K562 (cell line): Measurements from ENCODE around the gene PARP11. TPM values are rescaled to one million over a fixed set of nuclear protein-coding genes. Genes with fewer than 3 reads are reported as not detected.

Experiments
- ATAC-seq: fragments of 200-7000 bp; cut with Tn5 transposase; 3 replicates; pipeline ENCODE4 v1.9.1; 2020; ENCODE audit warnings: moderate library complexity
- BruUV-seq: library from RNA; stranded (reverse); fragments of 400-500 nt; replicated peaks from 2 replicates; lab custom pipeline; 2021; lab: Mats Ljungman, UMichigan
- CTCF ChIA-PET: fragments of 300-600 bp; formaldehyde crosslinking; extraction: SDS; loops from one replicate; lab custom pipeline; 2021; ENCODE audit warnings: low intra/inter-chr PET ratio; lab: Yijun Ruan, JAX
- POLR2A ChIA-PET: fragments of 300-600, 350-650 bp; sonication (Branson Sonifier 250); formaldehyde crosslinking; extraction: SDS; loops from one replicate; lab custom pipeline; 2021; ENCODE audit warnings: antibody characterized with exemption, inconsistent platforms; lab: Yijun Ruan, JAX
- DNase-seq, 4 experiments: peaks; one replicate each; pipeline versions ENCODE4 v3.0.0 to v3.0.0-alpha.2; 2011 to 2018; ENCODE audit warnings: low spot score in 3 of 4, mixed read lengths in 3 of 4; ENCODE audit errors: extremely low read depth in 1 of 4
- FAIRE-seq: peaks from 2 replicates; lab custom pipeline; 2011; peaks lifted over from hg19 to GRCh38; lab: Jason Lieb, UNC
- H2AFZ ChIP-seq: 2 replicates; pipeline ENCODE4 v1.6.0; 2011; ENCODE audit warnings: low read depth, low read length, control low read depth, inconsistent platforms
- H3K27ac ChIP-seq: fragments of 200-600 bp; 3 replicates; pipeline ENCODE4 v1.8.0; 2011; ENCODE audit warnings: low read depth, mild to moderate bottlenecking, control low read depth, inconsistent platforms, low read length, moderate library complexity, mixed read lengths; ENCODE audit errors: extremely low read depth
- H3K27me3 ChIP-seq, 2 experiments: fragments of 300-600 bp in 1 of 2; 2 replicates in 1 of 2; 3 replicates in 1 of 2; pipeline versions ENCODE4 v1.6.0 to v1.8.0; 2011; ENCODE audit warnings: inconsistent platforms in 2 of 2, low read length in 2 of 2, mild to moderate bottlenecking in 1 of 2, mixed read lengths in 1 of 2, moderate library complexity in 1 of 2; ENCODE audit not compliant: control insufficient read depth in 2 of 2, insufficient read depth in 2 of 2
- H3K36me3 ChIP-seq: fragments of 300-600 bp; 3 replicates; pipeline ENCODE4 v1.8.0; 2011; ENCODE audit warnings: mild to moderate bottlenecking, low read length, inconsistent platforms; ENCODE audit not compliant: control insufficient read depth, insufficient read depth
- H3K4me1 ChIP-seq, 2 experiments: fragments of 200-600 bp in 1 of 2; replicated peaks in 1 of 2; 2 replicates in 1 of 2; 3 replicates in 1 of 2; pipeline versions ENCODE4 v1.5.1 to v1.8.0; 2011; ENCODE audit warnings: inconsistent platforms in 2 of 2, low read length in 2 of 2, mild to moderate bottlenecking in 1 of 2, mixed read lengths in 1 of 2, moderate library complexity in 1 of 2; ENCODE audit not compliant: control insufficient read depth in 2 of 2, insufficient read depth in 2 of 2
- H3K4me2 ChIP-seq: 2 replicates; pipeline ENCODE4 v1.6.1; 2011; ENCODE audit warnings: low read length, control low read depth, inconsistent platforms, mixed read lengths; ENCODE audit not compliant: insufficient read depth
- H3K4me3 ChIP-seq: fragments of 200-600 bp; sonication (generic), shearing (Covaris generic); 2 replicates; pipeline ENCODE4 v1.5.1; 2016; ENCODE audit warnings: control low read depth, inconsistent platforms
- H3K79me2 ChIP-seq: fragments of 200-600 bp; 3 replicates; pipeline ENCODE4 v1.8.0; 2011; ENCODE audit warnings: low read length, inconsistent platforms; ENCODE audit not compliant: control insufficient read depth, insufficient read depth
- H3K9ac ChIP-seq, 2 experiments: 2 replicates each; pipeline versions ENCODE4 v1.6.0 to v1.6.1; 2011; ENCODE audit warnings: low read depth in 2 of 2, low read length in 2 of 2, control low read depth in 1 of 2, inconsistent platforms in 1 of 2, mild to moderate bottlenecking in 1 of 2, mixed read lengths in 1 of 2; ENCODE audit not compliant: insufficient read depth in 1 of 2
- H3K9me1 ChIP-seq: one replicate; pipeline ENCODE4 v1.6.0; 2011; ENCODE audit warnings: inconsistent platforms, mild to moderate bottlenecking, low read length, moderate library complexity; ENCODE audit not compliant: control insufficient read depth, insufficient read depth
- H3K9me3 ChIP-seq: replicated peaks from 2 replicates; pipeline ENCODE4 v1.5.1; 2011; ENCODE audit warnings: low read depth, low read length, inconsistent platforms; ENCODE audit not compliant: control insufficient read depth, insufficient read depth
- H4K20me1 ChIP-seq: replicated peaks from 2 replicates; pipeline ENCODE4 v1.6.1; 2011; ENCODE audit warnings: low read length, inconsistent platforms, mixed read lengths; ENCODE audit not compliant: control insufficient read depth, insufficient read depth
- ATF1 ChIP-seq, 2 experiments: fragments of 450-650 bp in 1 of 2; IDR thresholded peaks; 2 replicates each; pipeline ENCODE4 v1.6.1; 2016; ENCODE audit warnings: missing compliant biosample characterization in 1 of 2, missing genetic modification characterization in 1 of 2
- E2F3 ChIP-seq: fragments of 250-450 bp; sonication (Bioruptor Pico); IDR thresholded peaks from 2 replicates; pipeline ENCODE4 v1.4.0; 2020; ENCODE audit warnings: mild to moderate bottlenecking
- FOXP4 ChIP-seq: sonication (generic); formaldehyde crosslinking; IDR thresholded peaks from 2 replicates; pipeline ENCODE4 v1.8.0; 2022; ENCODE audit warnings: mild to moderate bottlenecking, missing genetic modification reagents, borderline replicate concordance
- HMGXB4 ChIP-seq: sonication (generic); formaldehyde crosslinking; IDR thresholded peaks from 2 replicates; pipeline ENCODE4 v1.8.1; 2023; ENCODE audit warnings: mild to moderate bottlenecking, missing genetic modification reagents
- SIRT6 ChIP-seq: IDR thresholded peaks from one replicate; pipeline ENCODE4 v1.6.1; 2012; ENCODE audit warnings: low read depth, mild to moderate bottlenecking, control low read depth, inconsistent platforms, low read length, moderate library complexity
- SMC3 ChIP-seq: conservative IDR thresholded peaks from 2 replicates; pipeline ENCODE4 v1.6.1; 2011; ENCODE audit warnings: low read depth, low read length, improper control_type of control experiment; ENCODE audit not compliant: insufficient read depth
- YY1 ChIP-seq, 3 experiments: IDR thresholded peaks; 2 replicates each; pipeline ENCODE4 v1.6.1; 2011; ENCODE audit warnings: low read length in 2 of 3, mild to moderate bottlenecking in 2 of 3, moderate library complexity in 2 of 3, borderline replicate concordance in 1 of 3, control low read depth in 1 of 3, low read depth in 1 of 3; ENCODE audit not compliant: insufficient read depth in 3 of 3, insufficient replicate concordance in 2 of 3, control insufficient read depth in 1 of 3, insufficient read length in 1 of 3; ENCODE audit errors: extremely low read depth in 1 of 3
- ZMIZ1 ChIP-seq, 2 experiments: fragments of 150-350 bp in 1 of 2; IDR thresholded peaks; 2 replicates each; pipeline ENCODE4 v1.6.1; 2012 to 2016; ENCODE audit warnings: low read depth in 2 of 2, low read length in 2 of 2, mild to moderate bottlenecking in 1 of 2, moderate library complexity in 1 of 2
- WGBS: fragments of 100-300 bp; shearing (Covaris generic); methylation state at CpG from one replicate; pipeline ENCODE4 v1.1.6; 2016; ENCODE audit warnings: low coverage, mixed read lengths; ENCODE audit not compliant: insufficient coverage; ENCODE audit errors: missing lambda C conversion rate; 5-methylcytosine and 5-hydroxymethylcytosine counted together
- in situ Hi-C: fragments of 300-500 bp; cut with MboI; formaldehyde crosslinking; loops from 4 replicates; pipeline ENCODE4 v1.15.0; 2018; ENCODE audit warnings: inconsistent platforms, mixed read lengths
- intact Hi-C: fragments of 100-400 bp; cut with micrococcal nuclease; formaldehyde crosslinking; loops from 2 replicates; pipeline ENCODE4 v1.14.2; 2022
- polyA plus RNA-seq, 8 experiments: library from polyadenylated mRNA; depleted of rRNA in 4 of 8; stranded (reverse) in 5 of 8; unstranded in 3 of 8; fragments of >200 nt; fragmentation: Nextera tagmentation in 2 of 8; fragmentation: Illumina TruSeq in 1 of 8; extraction: Ambion mirVana in 2 of 8; extraction: Trizol in 1 of 8; gene quantifications; 2 replicates each; pipeline versions ENCODE4 v1.2.1 to v1.2.3, GENCODE V29; 2011 to 2014; ENCODE audit warnings: inconsistent platforms in 1 of 8, missing spikeins in 1 of 8
- total RNA-seq, 7 experiments: library from RNA; depleted of rRNA in 6 of 7; stranded (reverse); fragments of >200 nt in 6 of 7; fragmentation: Illumina TruSeq in 2 of 7; extraction: Trizol in 2 of 7; gene quantifications; 2 replicates each; pipeline versions ENCODE4 v1.2.1 to v1.2.3, GENCODE V29; 2011 to 2021; ENCODE audit warnings: low replicate concordance in 1 of 7

The PARP11 gene
- total and polyA plus RNA-seq, 9 of the 15 experiments (the other 6 are each of a cell fraction or from before 2014, with no cell fraction given), result 0.40 to 2.5 (median 1.4) TPM

- no peaks in the 10 kb centered on the region for H3K9me1 ChIP-seq
- WGBS, result 13% methylated on average over 4 of the region's 4 CpGs
- DNase-seq (no peak), FAIRE-seq (no peak), ATAC-seq (no peak)
- H3K9me3 ChIP-seq, result no peaks in the 10 kb centered on the region
- no peak overlapping the region for H2AFZ ChIP-seq
- no peaks in the 10 kb centered on the region for H4K20me1 ChIP-seq
- ChIA-PET POLR2A (no interaction called here), CTCF (no interaction called here)
- H3K36me3 ChIP-seq, result no peaks in the 10 kb centered on the region
- in situ Hi-C loops, result no loop called here
- no peaks in the 10 kb centered on the region for H3K4me1 ChIP-seq
- no peaks in the 10 kb centered on the region for H3K79me2 ChIP-seq
- H3K27ac ChIP-seq, result no peak overlapping the region
- H3K9ac ChIP-seq, result no peak overlapping the region
- intact Hi-C loops, result no loop called here
- H3K27me3 ChIP-seq, result no peaks in the 10 kb centered on the region
- H3K4me2 ChIP-seq, result no peak overlapping the region
- TF ChIP-seq FOXP4 (CRISPR knock-in tag) (no peak), SIRT6 (no peak), E2F3 (no peak), ATF1 (CRISPR knock-in tag; IDR thresholded peaks at IDR 0.05) (no peak), ATF1 (tag; IDR thresholded peaks at IDR 0.05) (no peak), YY1 (IDR thresholded peaks at IDR 0.05; ENCODE audit: borderline replicate concordance in 1 of 3, control insufficient read depth in 1 of 3, extremely low read depth in 1 of 3, insufficient read depth in 3 of 3, insufficient read length in 1 of 3, insufficient replicate concordance in 2 of 3, low read depth in 1 of 3, low read length in 2 of 3) (no peak), HMGXB4 (CRISPR knock-in tag) (no peak), SMC3 (no peak), ZMIZ1 (IDR thresholded peaks at IDR 0.05; ENCODE audit: low read depth in 2 of 2, low read length in 2 of 2) (no peak)
- H3K4me3 ChIP-seq, result no peak overlapping the region
- no TSS peak for BruUV-seq
Measured at GRCh38 chr12:3871356-3871755, 1.8 kb downstream of the PARP11 start.
